ENCODE results near the gene MFNG.
"Not testable (repeated sequence)": the region's sequence is repeated elsewhere in the genome, so short reads cannot be mapped to it uniquely, and the experiment has no call there.

Gene MFNG

GRCh38 chr22:37533995-37534394 lies 47.8 kb upstream of the MFNG start:
- Histone ChIP-seq H4K20me1 (ENCODE audit: insufficient read depth, low read length, poor library complexity, severe bottlenecking) (no peaks in the 10 kb centered on the region), H3K9me2 (replicated peaks; ENCODE audit: low read depth, low read length) (no peaks in the 10 kb centered on the region), H3K4me1 (ENCODE audit: insufficient read depth, low read length, poor library complexity, severe bottlenecking) (peaks cover 7% of the 10 kb centered on the region), H3K9me3 (ENCODE audit: insufficient read depth, low read depth, low read length) (no peaks in the 10 kb centered on the region), H2AFZ (ENCODE audit: low read length) (no peak overlapping the region), H3K79me2 (ENCODE audit: insufficient read depth, low read length) (no peaks in the 10 kb centered on the region), H3K4me2 (ENCODE audit: low read depth, low read length, poor library complexity, severe bottlenecking) (no peak overlapping the region), H3F3A (ENCODE audit: low read depth) (no peaks in the 10 kb centered on the region), H3K4me3 (ENCODE audit: low read length, poor library complexity, severe bottlenecking) (no peak overlapping the region), H3K9ac (ENCODE audit: low read depth, low read length, poor library complexity, severe bottlenecking) (no peak overlapping the region), H3K36me3 (ENCODE audit: insufficient read depth, low read length) (no peaks in the 10 kb centered on the region), H3K27me3 (ENCODE audit: insufficient read depth, low read length, poor library complexity, severe bottlenecking) (no peaks in the 10 kb centered on the region)
- TF ChIP-seq CTCF (conservative IDR thresholded peaks at IDR 0.05; ENCODE audit: low read length), result no peak
- TF ChIP-seq EZH2phosphoT487 (IDR thresholded peaks at IDR 0.05; ENCODE audit: borderline replicate concordance), result no peak

GRCh38 chr22:37529652-37530345 lies 43.6 kb upstream of the MFNG start:
- Histone ChIP-seq H3K4me3 (ENCODE audit: low read length, poor library complexity, severe bottlenecking) (no peak overlapping the region), H3K27me3 (ENCODE audit: insufficient read depth, low read length, poor library complexity, severe bottlenecking) (no peaks in the 10 kb centered on the region), H3F3A (ENCODE audit: low read depth) (no peaks in the 10 kb centered on the region), H3K9me3 (ENCODE audit: insufficient read depth, low read depth, low read length) (no peaks in the 10 kb centered on the region), H3K9ac (ENCODE audit: low read depth, low read length, poor library complexity, severe bottlenecking) (no peak overlapping the region), H2AFZ (ENCODE audit: low read length) (peak overlapping the region; percentile 62), H4K20me1 (ENCODE audit: insufficient read depth, low read length, poor library complexity, severe bottlenecking) (no peaks in the 10 kb centered on the region), H3K4me1 (ENCODE audit: insufficient read depth, low read length, poor library complexity, severe bottlenecking) (peaks cover 6% of the 10 kb centered on the region), H3K79me2 (ENCODE audit: insufficient read depth, low read length) (no peaks in the 10 kb centered on the region), H3K36me3 (ENCODE audit: insufficient read depth, low read length) (no peaks in the 10 kb centered on the region), H3K4me2 (ENCODE audit: low read depth, low read length, poor library complexity, severe bottlenecking) (peak overlapping the region; percentile 42), H3K9me2 (replicated peaks; ENCODE audit: low read depth, low read length) (no peaks in the 10 kb centered on the region)
- no peak for TF ChIP-seq EZH2phosphoT487 (IDR thresholded peaks at IDR 0.05; ENCODE audit: borderline replicate concordance)
- no peak for TF ChIP-seq CTCF (conservative IDR thresholded peaks at IDR 0.05; ENCODE audit: low read length)

GRCh38 chr22:37527952-37528351 lies 41.8 kb upstream of the MFNG start:
- H3K27me3 ChIP-seq (ENCODE audit: insufficient read depth, low read length, poor library complexity, severe bottlenecking); H3K36me3 ChIP-seq (ENCODE audit: insufficient read depth, low read length): not testable (repeated sequence)

GRCh38 chr22:37527081-37527752 lies 41.0 kb upstream of the MFNG start:
- H3K4me1 ChIP-seq (ENCODE audit: insufficient read depth, low read length, poor library complexity, severe bottlenecking); H3K4me2 ChIP-seq (ENCODE audit: low read depth, low read length, poor library complexity, severe bottlenecking); H3K79me2 ChIP-seq (ENCODE audit: insufficient read depth, low read length); H3K9ac ChIP-seq (ENCODE audit: low read depth, low read length, poor library complexity, severe bottlenecking); H3K27me3 ChIP-seq (ENCODE audit: insufficient read depth, low read length, poor library complexity, severe bottlenecking); H4K20me1 ChIP-seq (ENCODE audit: insufficient read depth, low read length, poor library complexity, severe bottlenecking); H3K9me3 ChIP-seq (ENCODE audit: insufficient read depth, low read depth, low read length); H2AFZ ChIP-seq (ENCODE audit: low read length); H3K36me3 ChIP-seq (ENCODE audit: insufficient read depth, low read length); H3K9me2 ChIP-seq (replicated peaks; ENCODE audit: low read depth, low read length); H3F3A ChIP-seq (ENCODE audit: low read depth); H3K4me3 ChIP-seq (ENCODE audit: low read length, poor library complexity, severe bottlenecking): not testable (repeated sequence)

More at GRCh38 chr22:37527952-37528351, 41.8 kb upstream of the MFNG start:
- H2AFZ ChIP-seq (ENCODE audit: low read length); H3K9ac ChIP-seq (ENCODE audit: low read depth, low read length, poor library complexity, severe bottlenecking); H3K4me3 ChIP-seq (ENCODE audit: low read length, poor library complexity, severe bottlenecking); H4K20me1 ChIP-seq (ENCODE audit: insufficient read depth, low read length, poor library complexity, severe bottlenecking); H3K9me3 ChIP-seq (ENCODE audit: insufficient read depth, low read depth, low read length); H3K79me2 ChIP-seq (ENCODE audit: insufficient read depth, low read length); H3K9me2 ChIP-seq (replicated peaks; ENCODE audit: low read depth, low read length); H3K4me2 ChIP-seq (ENCODE audit: low read depth, low read length, poor library complexity, severe bottlenecking); H3K4me1 ChIP-seq (ENCODE audit: insufficient read depth, low read length, poor library complexity, severe bottlenecking); H3F3A ChIP-seq (ENCODE audit: low read depth): not testable (repeated sequence)

Measured in Loucy (cell line).